ENCODE measurements around the gene KRT83. TPM values are rescaled to one million over a fixed set of nuclear protein-coding genes. Genes with fewer than 3 reads are reported as not detected.

KRT83 gene
- not detected for total RNA-seq

DNA sequence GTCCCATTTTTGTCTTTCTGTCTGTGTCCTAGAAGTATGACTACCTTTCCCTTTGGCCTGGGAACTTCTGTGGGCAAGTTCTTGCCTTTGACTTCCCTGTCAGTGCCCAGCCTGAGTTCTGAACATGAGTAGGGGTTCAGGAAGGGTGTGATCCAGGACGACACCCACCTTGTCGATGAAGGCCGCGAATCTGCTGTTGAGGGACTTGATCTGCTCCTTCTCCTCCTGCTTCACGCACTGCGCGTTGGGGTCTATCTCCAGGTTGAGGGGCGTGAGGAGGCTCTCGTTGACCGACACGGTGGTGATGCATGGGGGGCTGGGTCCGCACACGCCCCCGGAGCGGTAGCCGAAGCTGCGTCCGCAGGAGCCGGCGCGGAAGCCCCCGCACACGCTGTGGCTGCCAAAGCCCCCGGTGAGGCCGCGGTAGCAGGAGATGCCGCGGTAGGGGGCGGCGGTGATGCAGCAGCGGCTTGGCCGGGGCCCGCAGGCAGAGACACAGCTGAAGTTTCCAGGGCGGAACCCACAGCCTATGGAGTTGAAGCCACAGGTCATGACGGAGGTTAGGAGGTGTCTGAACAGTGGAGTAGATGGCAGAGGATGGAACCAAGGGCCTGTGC is at the start of gene KRT83:
TSS of gene KRT83 (minus strand) at position 615 of the 617 bp plus-strand sequence. CDS start at position 552, 63 bp downstream.
- Histone ChIP-seq H3K4me3 (no peak within 1 kb of the TSS), H3K4me1 (no peaks in the 10 kb centered on the region), H3K36me3 (no peaks in the 10 kb centered on the region), H3K9me3 (no peaks in the 10 kb centered on the region), H3K27me3 (no peaks in the 10 kb centered on the region), H3K27ac (no peak within 1 kb of the TSS)
- DNase-seq (ENCODE audit: low spot score) = no peak
- TF ChIP-seq, protein P1, sequence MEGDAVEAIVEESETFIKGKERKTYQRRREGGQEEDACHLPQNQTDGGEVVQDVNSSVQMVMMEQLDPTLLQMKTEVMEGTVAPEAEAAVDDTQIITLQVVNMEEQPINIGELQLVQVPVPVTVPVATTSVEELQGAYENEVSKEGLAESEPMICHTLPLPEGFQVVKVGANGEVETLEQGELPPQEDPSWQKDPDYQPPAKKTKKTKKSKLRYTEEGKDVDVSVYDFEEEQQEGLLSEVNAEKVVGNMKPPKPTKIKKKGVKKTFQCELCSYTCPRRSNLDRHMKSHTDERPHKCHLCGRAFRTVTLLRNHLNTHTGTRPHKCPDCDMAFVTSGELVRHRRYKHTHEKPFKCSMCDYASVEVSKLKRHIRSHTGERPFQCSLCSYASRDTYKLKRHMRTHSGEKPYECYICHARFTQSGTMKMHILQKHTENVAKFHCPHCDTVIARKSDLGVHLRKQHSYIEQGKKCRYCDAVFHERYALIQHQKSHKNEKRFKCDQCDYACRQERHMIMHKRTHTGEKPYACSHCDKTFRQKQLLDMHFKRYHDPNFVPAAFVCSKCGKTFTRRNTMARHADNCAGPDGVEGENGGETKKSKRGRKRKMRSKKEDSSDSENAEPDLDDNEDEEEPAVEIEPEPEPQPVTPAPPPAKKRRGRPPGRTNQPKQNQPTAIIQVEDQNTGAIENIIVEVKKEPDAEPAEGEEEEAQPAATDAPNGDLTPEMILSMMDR (IDR thresholded peaks at IDR 0.05) = no peak

DNA sequence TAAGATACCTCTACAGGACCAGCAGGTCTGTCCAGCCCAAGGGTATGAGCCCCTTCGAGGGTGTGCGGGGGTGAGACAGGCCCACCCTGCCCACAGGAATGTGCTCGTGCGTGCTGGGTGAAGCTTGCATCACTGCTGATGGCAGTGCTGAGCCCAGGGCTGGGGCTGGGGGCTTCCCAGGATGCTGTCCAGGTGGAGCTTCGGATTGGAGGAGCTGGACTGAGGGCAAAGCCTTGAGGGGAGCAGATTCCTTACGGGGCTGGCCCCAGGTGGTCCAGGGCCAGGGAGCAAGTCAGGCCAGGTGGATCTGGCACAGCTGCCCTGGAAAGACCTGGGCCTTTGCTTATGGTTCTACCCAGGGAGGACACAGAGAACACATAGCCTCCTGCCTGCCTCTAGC is 48.6 kb upstream of the KRT83 start:
- DNase-seq (ENCODE audit: low spot score) = no peak

GRCh38 chr12:52369211-52369610 is 48.0 kb upstream of the KRT83 start:
- Histone ChIP-seq H3K27ac (no peak overlapping the region), H3K9me3 (no peaks in the 10 kb centered on the region), H3K27me3 (no peaks in the 10 kb centered on the region), H3K36me3 (no peaks in the 10 kb centered on the region), H3K4me1 (no peaks in the 10 kb centered on the region), H3K4me3 (no peak overlapping the region)
- TF ChIP-seq, protein P1 (IDR thresholded peaks at IDR 0.05) = no peak
- no peak for DNase-seq (ENCODE audit: low spot score)

More for the DNA sequence above, 48.6 kb upstream of the KRT83 start:
- Histone ChIP-seq H3K4me1 (no peaks in the 10 kb centered on the region), H3K36me3 (no peaks in the 10 kb centered on the region), H3K27me3 (no peaks in the 10 kb centered on the region), H3K4me3 (no peak overlapping the region), H3K27ac (no peak overlapping the region), H3K9me3 (no peaks in the 10 kb centered on the region)
- TF ChIP-seq, protein P1 (IDR thresholded peaks at IDR 0.05) = no peak

GRCh38 chr12:52368508-52368907 is 47.3 kb upstream of the KRT83 start:
- DNase-seq (ENCODE audit: low spot score) = no peak
- TF ChIP-seq, protein P1 (IDR thresholded peaks at IDR 0.05) = no peak
- Histone ChIP-seq H3K27ac (no peak overlapping the region), H3K4me3 (no peak overlapping the region), H3K36me3 (no peaks in the 10 kb centered on the region), H3K9me3 (no peaks in the 10 kb centered on the region), H3K27me3 (no peaks in the 10 kb centered on the region), H3K4me1 (no peaks in the 10 kb centered on the region)

DNA sequence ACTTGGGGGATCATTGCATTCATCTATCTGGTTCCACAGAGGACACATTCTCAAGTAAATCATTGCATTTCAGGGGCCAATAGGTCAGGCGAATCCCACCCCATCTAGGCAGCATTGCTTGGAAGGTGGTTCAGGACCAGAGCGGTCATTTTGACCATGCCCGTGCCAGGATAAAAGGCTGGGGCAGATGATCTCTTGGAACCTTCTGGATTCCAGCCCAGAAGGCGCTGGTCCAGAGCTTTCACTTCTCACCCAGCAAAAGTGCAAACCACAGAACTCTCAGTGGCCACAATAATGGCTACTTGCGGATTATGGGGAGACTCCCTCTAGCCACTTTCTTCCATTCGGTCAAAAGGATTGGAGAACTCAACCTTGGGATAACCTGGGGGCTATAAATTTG is 46.7 kb upstream of the KRT83 start:
- no peak overlapping the region for H3K4me3 ChIP-seq

More for the DNA sequence above, 46.7 kb upstream of the KRT83 start:
- H3K4me1 ChIP-seq = no peaks in the 10 kb centered on the region
- H3K27ac ChIP-seq = no peak overlapping the region
- DNase-seq (ENCODE audit: low spot score) = no peak
- no peaks in the 10 kb centered on the region for H3K36me3 ChIP-seq
- H3K27me3 ChIP-seq = no peaks in the 10 kb centered on the region
- no peaks in the 10 kb centered on the region for H3K9me3 ChIP-seq
- TF ChIP-seq, protein P1 (IDR thresholded peaks at IDR 0.05) = no peak
